Glomerular visceral epithelial cell (primary cell): Measurements from ENCODE around the gene TBC1D20.
"Not testable (repeated sequence)": the region's sequence is repeated elsewhere in the genome, so short reads cannot be mapped to it uniquely, and the experiment has no call there.

ENCODE experiments used
- DNase-seq: peaks from one replicate; pipeline ENCODE4 v3.0.0-alpha.2; 2016; ENCODE audit errors: extremely low spot score

Gene TBC1D20

GRCh38 chr20:462199-462991 is at the start of gene TBC1D20:
Gene TBC1D20, minus strand, starts transcription at chr20:462533. Its CDS starts 128 bp downstream, at chr20:462405.
- DNase-seq: peak; percentile 92

GRCh38 chr20:510328-511057 is 48.2 kb upstream of the TBC1D20 start:
- not testable (repeated sequence) for DNase-seq

- not testable (repeated sequence) for DNase-seq
These were observed 46.0 kb upstream of the TBC1D20 start for GRCh38 chr20:508364-508787.

GRCh38 chr20:507761-508332 is 45.5 kb upstream of the TBC1D20 start:
- DNase-seq: no peak

- no peak for DNase-seq
These were observed 44.8 kb upstream of the TBC1D20 start for GRCh38 chr20:507006-507758.

GRCh38 chr20:504632-505075 is 42.3 kb upstream of the TBC1D20 start:
- no peak for DNase-seq

GRCh38 chr20:503048-503737 is 40.9 kb upstream of the TBC1D20 start:
- no peak for DNase-seq

- DNase-seq: no peak
These were observed 35.6 kb upstream of the TBC1D20 start for GRCh38 chr20:497979-498378.

- DNase-seq: no peak
These were observed 33.9 kb upstream of the TBC1D20 start for GRCh38 chr20:496126-496696.

- DNase-seq: no peak
These were observed 29.8 kb upstream of the TBC1D20 start for GRCh38 chr20:492159-492558.

GRCh38 chr20:487655-488054 is 25.3 kb upstream of the TBC1D20 start:
- DNase-seq: no peak

- DNase-seq: no peak
These were observed 21.7 kb upstream of the TBC1D20 start for GRCh38 chr20:483815-484644.

- DNase-seq: no peak
These were observed 18.8 kb upstream of the TBC1D20 start for GRCh38 chr20:481167-481566.

- no peak for DNase-seq
These were observed 17.7 kb upstream of the TBC1D20 start for GRCh38 chr20:480044-480443.

- DNase-seq: no peak
These were observed 17.2 kb upstream of the TBC1D20 start for GRCh38 chr20:479487-479886.

- peak; percentile 72 for DNase-seq
These were observed 16.7 kb upstream of the TBC1D20 start for GRCh38 chr20:478949-479429.

GRCh38 chr20:478010-478948 is 15.9 kb upstream of the TBC1D20 start:
- DNase-seq: no peak

- DNase-seq: not testable (repeated sequence)
These were observed 14.4 kb upstream of the TBC1D20 start for GRCh38 chr20:476561-477249.
